Body of pancreas (tissue), 4 donors: Measurements from ENCODE around the gene RASSF8. TPM values are rescaled to one million over a fixed set of nuclear protein-coding genes. Genes with fewer than 3 reads are reported as not detected.

Source experiments
- ATAC-seq: fragments of 150-250 bp; one replicate; pipeline ENCODE4 v1.9.1; 2016
- DNase-seq, 4 donors: peaks; one replicate each; pipeline ENCODE4 v3.0.0-alpha.2; 2019
- H3K27ac ChIP-seq, 4 donors: fragments of 200-600 bp; sonication (generic); 1 replicate in 3 of 4; 2 replicates in 1 of 4; pipeline versions ENCODE4 v1.5.1 to v1.6.1; 2016 to 2019; ENCODE audit warnings: mild to moderate bottlenecking in 1 of 4, mixed read lengths in 1 of 4, moderate library complexity in 1 of 4
- H3K27me3 ChIP-seq, 2 donors: fragments of 200-600 bp; sonication (generic); one replicate each; pipeline ENCODE4 v1.6.0; 2016; ENCODE audit warnings: mild to moderate bottlenecking in 1 of 2
- H3K36me3 ChIP-seq, 2 donors: fragments of 200-600 bp; sonication (generic); replicated peaks in 1 of 2; 2 replicates each; pipeline ENCODE4 v1.5.1; 2016; ENCODE audit warnings: low read depth in 2 of 2; ENCODE audit not compliant: insufficient read depth in 1 of 2
- H3K4me1 ChIP-seq: fragments of 200-600 bp; sonication (generic); one replicate; pipeline ENCODE4 v1.6.0; 2016
- H3K4me3 ChIP-seq, 2 donors: fragments of 200-600 bp; sonication (generic); 1 replicate in 1 of 2; 2 replicates in 1 of 2; pipeline ENCODE4 v1.5.1; 2016 to 2019
- H3K9me3 ChIP-seq, 3 donors: fragments of 200-600 bp; sonication (generic); 1 replicate in 2 of 3; 2 replicates in 1 of 3; pipeline ENCODE4 v1.5.1; 2016
- CTCF ChIP-seq, 7 experiments: fragments of 450-650 bp in 4 of 7; fragments of 200-600 bp in 3 of 7; sonication (generic) in 3 of 7; IDR thresholded peaks; one replicate each; pipeline ENCODE4 v1.5.1; 2016 to 2019; ENCODE audit warnings: antibody characterized with exemption in 7 of 7
- POLR2A ChIP-seq, 3 donors: fragments of 450-650 bp; IDR thresholded peaks; one replicate each; pipeline ENCODE4 v1.6.1; 2016; ENCODE audit warnings: antibody characterized with exemption in 3 of 3, mild to moderate bottlenecking in 2 of 3
- WGBS, 2 donors: methylation state at CpG; one replicate each; pipeline ENCODE4 v1.1.5; 2017; 5-methylcytosine and 5-hydroxymethylcytosine counted together
- intact Hi-C: fragments of 100-400 bp; cut with DNase I; formaldehyde crosslinking; loops from one replicate; pipeline ENCODE4 v1.15.1; 2023
- total RNA-seq, 2 donors: library from RNA; depleted of rRNA; stranded (reverse); fragments of >200 nt; gene quantifications; one replicate each; pipeline ENCODE4 v1.1.0, GENCODE V29; 2016

The RASSF8 gene
- total RNA-seq, 2 donors from 2014 or later, result 15.8 to 19.1 TPM

GRCh38 chr12:26017484-26018211, 59.2 kb downstream of the RASSF8 start:
- H3K4me1 ChIP-seq, result peaks cover 6% of the 10 kb centered on the region
- H3K36me3 ChIP-seq, result no peaks in the 10 kb centered on the region
- ATAC-seq (no peak), DNase-seq (peak in 3 of 4 donors; percentile 16 to 22 (median 16))
- TF ChIP-seq CTCF (IDR thresholded peaks at IDR 0.05), result peak; percentile 19 to 57 (median 48)
- no peak for TF ChIP-seq POLR2A (IDR thresholded peaks at IDR 0.05)
- WGBS, 2 donors, result 32 to 43% methylated on average over 4 of the region's 4 CpGs
- H3K27ac ChIP-seq, result no peak overlapping the region
- H3K9me3 ChIP-seq, result no peaks in the 10 kb centered on the region
- intact Hi-C loops, result no loop called here
- no peaks in the 10 kb centered on the region for H3K27me3 ChIP-seq
- H3K4me3 ChIP-seq, result no peak overlapping the region

DNA sequence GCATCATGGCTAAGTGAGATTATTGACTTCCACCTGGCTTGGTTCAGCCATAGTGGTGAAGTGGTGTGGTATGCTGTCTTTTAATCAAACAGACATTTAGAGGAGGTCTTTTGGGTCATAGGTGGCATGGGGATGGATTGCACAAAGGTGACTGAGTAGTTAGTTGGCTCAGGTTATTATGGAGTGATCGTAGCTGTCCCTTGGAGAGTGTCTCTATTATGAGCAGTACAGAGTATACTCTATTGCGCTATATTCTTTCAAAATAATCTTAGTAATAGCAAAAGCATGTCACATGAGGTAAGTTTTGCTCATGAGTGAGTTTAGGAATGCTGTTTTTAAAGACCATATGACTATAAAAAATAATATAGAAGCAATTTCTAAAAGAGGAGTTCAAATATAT, 60.4 kb downstream of the RASSF8 start:
- WGBS, 2 donors, result 89 to 94% methylated on average over 2 of the region's 2 CpGs
- ATAC-seq (no peak), DNase-seq (no peak)
- no peaks in the 10 kb centered on the region for H3K27me3 ChIP-seq
- intact Hi-C loops, result no loop called here
- no peak overlapping the region for H3K4me3 ChIP-seq
- H3K4me1 ChIP-seq, result peaks cover 6% of the 10 kb centered on the region
- no peaks in the 10 kb centered on the region for H3K9me3 ChIP-seq
- no peaks in the 10 kb centered on the region for H3K36me3 ChIP-seq
- H3K27ac ChIP-seq, result no peak overlapping the region
- no peak for TF ChIP-seq POLR2A (IDR thresholded peaks at IDR 0.05)
- no peak for TF ChIP-seq CTCF (IDR thresholded peaks at IDR 0.05)

GRCh38 chr12:26021534-26021933, 63.1 kb downstream of the RASSF8 start:
- no peak for TF ChIP-seq CTCF (IDR thresholded peaks at IDR 0.05)
- no peak for TF ChIP-seq POLR2A (IDR thresholded peaks at IDR 0.05)
- no peaks in the 10 kb centered on the region for H3K36me3 ChIP-seq
- intact Hi-C loops, result loop anchor here (10.0 kb wide), 1 partner anchor 587 kb away; no protein-coding TSS in a partner anchor
- DNase-seq (no peak), ATAC-seq (no peak)
- H3K9me3 ChIP-seq, result no peaks in the 10 kb centered on the region
- no peak overlapping the region for H3K27ac ChIP-seq
- no peak overlapping the region for H3K4me3 ChIP-seq
- 81 to 97% methylated on average over 2 of the region's 2 CpGs for WGBS, 2 donors
- H3K27me3 ChIP-seq, result no peaks in the 10 kb centered on the region
- peaks cover 9% of the 10 kb centered on the region for H3K4me1 ChIP-seq

- H3K27me3 ChIP-seq, result no peaks in the 10 kb centered on the region
- no peaks in the 10 kb centered on the region for H3K36me3 ChIP-seq
- H3K4me1 ChIP-seq, result peaks cover 14% of the 10 kb centered on the region
- intact Hi-C loops, result loop anchor here (10.0 kb wide), 1 partner anchor 587 kb away; no protein-coding TSS in a partner anchor
- H3K4me3 ChIP-seq, result no peak overlapping the region
- H3K27ac ChIP-seq, result no peak overlapping the region
- H3K9me3 ChIP-seq, result no peaks in the 10 kb centered on the region
- DNase-seq, result no peak
- no peak for ATAC-seq
- no peak for TF ChIP-seq CTCF (IDR thresholded peaks at IDR 0.05)
- TF ChIP-seq POLR2A (IDR thresholded peaks at IDR 0.05), result no peak
- WGBS, 2 donors, result 90 to 91% methylated on average over 3 of the region's 3 CpGs
These were observed 63.6 kb downstream of the RASSF8 start for GRCh38 chr12:26022043-26022442.

- Histone ChIP-seq H3K36me3 (no peaks in the 10 kb centered on the region), H3K4me3 (no peak overlapping the region), H3K9me3 (no peaks in the 10 kb centered on the region), H3K4me1 (peaks cover 24% of the 10 kb centered on the region), H3K27ac (peak overlapping the region in 1 of 4 donors; percentile 47), H3K27me3 (no peaks in the 10 kb centered on the region)
- intact Hi-C loops, result loop anchor here (10.0 kb wide), 1 partner anchor 592 kb away; no protein-coding TSS in a partner anchor
- ATAC-seq (no peak), DNase-seq (no peak)
- TF ChIP-seq CTCF (IDR thresholded peaks at IDR 0.05), result no peak
- 100% methylated on average over 1 of the region's 1 CpG for WGBS, 2 donors
These were observed 68.2 kb downstream of the RASSF8 start for GRCh38 chr12:26026713-26027112.
